HepG2 (cell line): ENCODE data around the gene ZNF431. TPM values are rescaled to one million over a fixed set of nuclear protein-coding genes. Genes with fewer than 3 reads are reported as not detected.
"Not testable (repeated sequence)": the region's sequence is repeated elsewhere in the genome, so short reads cannot be mapped to it uniquely, and the experiment has no call there.

Experiments used
- ATAC-seq: fragments of 200-7000 bp; cut with Tn5 transposase; 3 replicates; pipeline ENCODE4 v1.9.1; 2020; ENCODE audit warnings: mild to moderate bottlenecking, moderate library complexity
- BruUV-seq: library from RNA; stranded (reverse); fragments of 400-500 nt; replicated peaks from 2 replicates; lab custom pipeline; 2021; lab: Mats Ljungman, UMichigan
- CTCF ChIA-PET: fragments of 300-600 bp; formaldehyde crosslinking; extraction: SDS; loops from one replicate; lab custom pipeline; 2021; ENCODE audit warnings: low total read pairs, inconsistent platforms, low intra/inter-chr PET ratio; lab: Yijun Ruan, JAX
- POLR2A ChIA-PET: fragments of 350-600 bp; sonication (Branson Sonifier 250); formaldehyde crosslinking; loops from one replicate; lab custom pipeline; 2020; ENCODE audit warnings: antibody characterized with exemption, inconsistent platforms; lab: Yijun Ruan, JAX
- DNase-seq: peaks from one replicate; pipeline ENCODE4 v3.0.0-alpha.2; 2015; ENCODE audit warnings: low spot score
- FAIRE-seq: peaks from 3 replicates; lab custom pipeline; 2011; peaks lifted over from hg19 to GRCh38; lab: Jason Lieb, UNC
- H2AFZ ChIP-seq: one replicate; pipeline ENCODE4 v1.6.1; 2011; ENCODE audit warnings: low read length, inconsistent platforms
- H3K27ac ChIP-seq: fragments of 300-600 bp; 3 replicates; pipeline ENCODE4 v1.8.0; 2011; ENCODE audit warnings: mixed run types, mild to moderate bottlenecking, mixed read lengths, low read length, inconsistent platforms; ENCODE audit not compliant: insufficient read depth; ENCODE audit errors: extremely low read length
- H3K27me3 ChIP-seq, 2 experiments: fragments of 200-600 bp in 1 of 2; 2 replicates in 1 of 2; 3 replicates in 1 of 2; pipeline versions ENCODE4 v1.6.0 to v1.8.0; 2011; ENCODE audit warnings: low read length in 2 of 2, mild to moderate bottlenecking in 2 of 2, moderate library complexity in 2 of 2, inconsistent platforms in 1 of 2; ENCODE audit not compliant: insufficient read depth in 2 of 2, control insufficient read depth in 1 of 2
- H3K36me3 ChIP-seq, 2 experiments: fragments of 200-600 bp in 1 of 2; replicated peaks in 1 of 2; 2 replicates in 1 of 2; 3 replicates in 1 of 2; pipeline versions ENCODE4 v1.5.1 to v1.8.0; 2011; ENCODE audit warnings: low read length in 2 of 2, inconsistent platforms in 1 of 2; ENCODE audit not compliant: insufficient read depth in 2 of 2, control insufficient read depth in 1 of 2
- H3K4me1 ChIP-seq: 2 replicates; pipeline ENCODE4 v1.5.1; 2012; ENCODE audit warnings: low read length, inconsistent platforms; ENCODE audit not compliant: insufficient read depth
- H3K4me2 ChIP-seq: 2 replicates; pipeline ENCODE4 v1.6.0; 2011; ENCODE audit warnings: low read depth, low read length, inconsistent platforms
- H3K4me3 ChIP-seq, 3 experiments: fragments of 200-600 bp in 1 of 3; sonication (generic), shearing (Covaris generic) in 1 of 3; replicated peaks in 1 of 3; 2 replicates each; pipeline ENCODE4 v1.5.1; 2011 to 2016; ENCODE audit warnings: low read length in 3 of 3, inconsistent platforms in 2 of 3, low read depth in 2 of 3, mild to moderate bottlenecking in 2 of 3, control low read depth in 1 of 3, mixed read lengths in 1 of 3; ENCODE audit not compliant: insufficient read depth in 1 of 3
- H3K79me2 ChIP-seq: one replicate; pipeline ENCODE4 v1.6.1; 2011; ENCODE audit warnings: low read length, inconsistent platforms; ENCODE audit not compliant: insufficient read depth
- H3K9ac ChIP-seq: 2 replicates; pipeline ENCODE4 v1.6.0; 2011; ENCODE audit warnings: mild to moderate bottlenecking, low read depth, low read length, inconsistent platforms; ENCODE audit not compliant: insufficient read depth
- H3K9me3 ChIP-seq: 2 replicates; pipeline ENCODE4 v1.5.1; 2012; ENCODE audit warnings: mild to moderate bottlenecking, low read length
- H4K20me1 ChIP-seq: 2 replicates; pipeline ENCODE4 v1.6.0; 2011; ENCODE audit warnings: inconsistent platforms, mild to moderate bottlenecking, low read length, moderate library complexity; ENCODE audit not compliant: insufficient read depth
- CAMTA2 ChIP-seq: sonication (generic); formaldehyde crosslinking; IDR thresholded peaks from 2 replicates; pipeline ENCODE4 v1.4.0; 2020; ENCODE audit warnings: mild to moderate bottlenecking, missing genetic modification reagents, borderline replicate concordance
- SP2 ChIP-seq: sonication (generic); formaldehyde crosslinking; IDR thresholded peaks from 2 replicates; pipeline ENCODE4 v1.5.1; 2020; ENCODE audit warnings: mild to moderate bottlenecking, missing genetic modification reagents
- STAT5B ChIP-seq: sonication (generic); formaldehyde crosslinking; IDR thresholded peaks from 2 replicates; pipeline ENCODE4 v1.4.0; 2020; ENCODE audit warnings: missing genetic modification reagents
- ZNF629 ChIP-seq: sonication (generic); formaldehyde crosslinking; conservative IDR thresholded peaks from 2 replicates; pipeline ENCODE4 v1.5.0; 2020; ENCODE audit warnings: missing genetic modification reagents
- WGBS: methylation state at CpG from one replicate; pipeline ENCODE4 v1.1.6; 2017; ENCODE audit warnings: low lambda C conversion rate; 5-methylcytosine and 5-hydroxymethylcytosine counted together
- in situ Hi-C: cut with HindIII; loops from 2 replicates; pipeline ENCODE4 v1.10.0; 2017; ENCODE audit warnings: low pct_unique_long_range_greater_than_20kb; ENCODE audit not compliant: extremely low pct_ligation_motif_present
- intact Hi-C: fragments of 100-400 bp; cut with micrococcal nuclease; formaldehyde crosslinking; loops from one replicate; pipeline ENCODE4 v1.10.0; 2022; ENCODE audit not compliant: unreplicated experiment
- polyA plus RNA-seq, 8 experiments: library from polyadenylated mRNA; depleted of rRNA in 3 of 8; stranded (reverse) in 7 of 8; unstranded in 1 of 8; fragments of >200 nt; fragmentation: Illumina TruSeq in 4 of 8; extraction: Trizol in 4 of 8; gene quantifications; 2 replicates each; pipeline versions ENCODE4 v1.2.1 to v1.2.3, GENCODE V29; 2011 to 2016; ENCODE audit warnings: low read depth in 4 of 8, missing spikeins in 1 of 8, mixed read lengths in 1 of 8; ENCODE audit not compliant: insufficient read depth in 1 of 8
- total RNA-seq, 5 experiments: library from RNA; depleted of rRNA; stranded (reverse); fragments of >200 nt; fragmentation: Illumina TruSeq; extraction: Trizol; gene quantifications; 2 replicates each; pipeline ENCODE4 v1.2.3, GENCODE V29; 2016; ENCODE audit warnings: low read depth in 1 of 5
- TF ChIP-seq, protein P1 (sequence below): sonication (generic); formaldehyde crosslinking; IDR thresholded peaks from 2 replicates; pipeline ENCODE4 v1.4.0; 2020; ENCODE audit warnings: missing genetic modification reagents, mild to moderate bottlenecking, borderline replicate concordance
- TF ChIP-seq, protein P2 (sequence below): conservative IDR thresholded peaks from 2 replicates; pipeline ENCODE4 v1.6.1; 2018; ENCODE audit warnings: missing genetic modification reagents

The ZNF431 gene
- total and polyA plus RNA-seq, 2 of the 13 experiments (the other 11 are each of a cell fraction or from before 2014, with no cell fraction given), result 4.4 to 11.8 TPM

DNA sequence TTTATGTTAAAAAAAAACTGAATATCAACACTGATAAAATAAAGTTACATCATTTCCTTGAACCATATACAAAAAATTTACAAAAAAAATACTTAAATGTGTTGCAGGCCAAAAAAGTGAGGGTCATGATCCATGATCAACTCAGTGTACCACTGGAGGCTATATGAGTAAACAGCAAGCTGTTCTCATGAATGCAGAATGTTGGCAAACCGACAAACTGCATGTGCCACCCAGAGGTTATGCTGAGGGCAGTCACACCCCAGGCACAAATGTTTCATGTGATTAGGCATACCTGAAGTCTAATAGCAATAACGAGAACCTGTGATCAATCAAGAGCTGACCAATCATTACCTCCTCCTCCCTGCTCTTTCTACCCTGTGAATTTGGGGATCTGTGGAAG is 91.9 kb downstream of the ZNF431 start:
- no TSS peak for BruUV-seq
- ATAC-seq (no peak), FAIRE-seq (no peak), DNase-seq (no peak)
- Histone ChIP-seq H3K36me3 (no peaks in the 10 kb centered on the region), H3K4me2 (no peak overlapping the region), H3K4me1 (no peaks in the 10 kb centered on the region), H3K9ac (no peak overlapping the region), H3K4me3 (no peak overlapping the region), H3K9me3 (peaks cover 25% of the 10 kb centered on the region), H2AFZ (no peak overlapping the region), H3K27me3 (no peaks in the 10 kb centered on the region), H3K27ac (no peak overlapping the region), H3K79me2 (no peaks in the 10 kb centered on the region), H4K20me1 (no peaks in the 10 kb centered on the region)
- POLR2A ChIA-PET, result no interaction called here
- CTCF ChIA-PET, result no interaction called here
- no peak for TF ChIP-seq ZNF629
- TF ChIP-seq, protein P1, sequence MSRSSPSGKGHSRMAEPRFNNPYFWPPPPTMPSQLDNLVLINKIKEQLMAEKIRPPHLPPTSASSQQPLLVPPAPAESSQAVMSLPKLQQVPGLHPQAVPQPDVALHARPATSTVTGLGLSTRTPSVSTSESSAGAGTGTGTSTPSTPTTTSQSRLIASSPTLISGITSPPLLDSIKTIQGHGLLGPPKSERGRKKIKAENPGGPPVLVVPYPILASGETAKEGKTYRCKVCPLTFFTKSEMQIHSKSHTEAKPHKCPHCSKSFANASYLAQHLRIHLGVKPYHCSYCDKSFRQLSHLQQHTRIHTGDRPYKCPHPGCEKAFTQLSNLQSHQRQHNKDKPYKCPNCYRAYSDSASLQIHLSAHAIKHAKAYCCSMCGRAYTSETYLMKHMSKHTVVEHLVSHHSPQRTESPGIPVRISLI (CRISPR knock-in tag), result no peak
- TF ChIP-seq STAT5B, result no peak
- TF ChIP-seq SP2 (CRISPR knock-in tag), result no peak
- no peak for TF ChIP-seq CAMTA2
- TF ChIP-seq, protein P2, sequence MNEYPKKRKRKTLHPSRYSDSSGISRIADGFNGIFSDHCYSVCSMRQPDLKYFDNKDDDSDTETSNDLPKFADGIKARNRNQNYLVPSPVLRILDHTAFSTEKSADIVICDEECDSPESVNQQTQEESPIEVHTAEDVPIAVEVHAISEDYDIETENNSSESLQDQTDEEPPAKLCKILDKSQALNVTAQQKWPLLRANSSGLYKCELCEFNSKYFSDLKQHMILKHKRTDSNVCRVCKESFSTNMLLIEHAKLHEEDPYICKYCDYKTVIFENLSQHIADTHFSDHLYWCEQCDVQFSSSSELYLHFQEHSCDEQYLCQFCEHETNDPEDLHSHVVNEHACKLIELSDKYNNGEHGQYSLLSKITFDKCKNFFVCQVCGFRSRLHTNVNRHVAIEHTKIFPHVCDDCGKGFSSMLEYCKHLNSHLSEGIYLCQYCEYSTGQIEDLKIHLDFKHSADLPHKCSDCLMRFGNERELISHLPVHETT (CRISPR knock-in tag), result no peak
- in situ Hi-C loops, result no loop called here
- intact Hi-C loops, result no loop called here
- 57% methylated on average over 1 of the region's 2 CpGs for WGBS

DNA sequence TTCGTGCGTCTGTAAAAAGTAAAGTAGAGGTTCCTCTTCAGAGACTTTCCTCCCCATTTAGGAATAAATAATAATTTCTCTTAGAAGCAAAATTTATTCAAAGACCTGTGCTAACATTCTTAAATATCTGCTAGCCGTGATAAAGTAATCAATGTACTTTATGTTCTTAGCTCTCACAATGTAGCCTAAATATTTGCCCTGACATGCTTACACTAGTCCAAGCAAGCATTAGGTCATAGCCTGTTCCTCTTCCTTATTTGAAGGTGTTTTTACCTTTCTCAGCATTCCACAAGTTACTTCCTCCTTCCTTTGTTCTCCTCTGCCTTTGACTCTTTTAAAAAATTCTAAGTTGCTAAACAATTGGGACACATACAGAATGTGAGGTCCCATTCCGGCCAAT is 94.9 kb downstream of the ZNF431 start:
- H3K79me2 ChIP-seq, H3K36me3 ChIP-seq, H3K4me2 ChIP-seq, ATAC-seq, POLR2A ChIA-PET, H3K9ac ChIP-seq, H3K9me3 ChIP-seq, H4K20me1 ChIP-seq, intact Hi-C loops, CTCF ChIA-PET, H3K4me1 ChIP-seq, BruUV-seq, H3K27me3 ChIP-seq, H2AFZ ChIP-seq, DNase-seq, in situ Hi-C loops, FAIRE-seq, H3K4me3 ChIP-seq, H3K27ac ChIP-seq: not testable (repeated sequence)
- WGBS, result 42% methylated on average over 4 of the region's 4 CpGs
